NCI-H1092 treated with DMSO at 0.1 percent for 48 hours (cell line): ENCODE data around the gene UBE2J1.

Experiments
- DNase-seq: peaks from one replicate; lab custom pipeline; 2025; lab: John Stamatoyannopoulos, UW

UBE2J1 gene

GRCh38 chr6:89290401-89291155 is 61.9 kb downstream of the UBE2J1 start:
- DNase-seq, result no peak

DNA sequence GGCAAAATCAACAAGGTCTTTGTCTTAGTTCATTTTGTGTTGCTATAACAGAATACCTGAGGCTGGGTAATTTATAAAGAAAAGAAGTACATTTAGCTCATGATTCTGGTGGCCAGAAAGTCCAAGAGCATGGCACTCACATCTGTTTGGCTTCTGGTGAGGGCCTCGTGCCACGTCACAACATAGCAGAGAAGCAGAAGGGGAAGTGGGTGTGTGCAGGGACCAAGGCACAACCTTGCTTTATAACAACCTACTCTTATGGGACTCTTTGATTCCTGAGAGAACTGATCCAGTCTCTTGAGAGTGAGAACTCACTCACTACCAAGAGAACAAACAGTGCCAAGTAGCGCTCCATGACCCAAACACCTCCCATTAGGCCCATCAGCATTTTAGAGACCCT is 62.8 kb downstream of the UBE2J1 start:
- no peak for DNase-seq

DNA sequence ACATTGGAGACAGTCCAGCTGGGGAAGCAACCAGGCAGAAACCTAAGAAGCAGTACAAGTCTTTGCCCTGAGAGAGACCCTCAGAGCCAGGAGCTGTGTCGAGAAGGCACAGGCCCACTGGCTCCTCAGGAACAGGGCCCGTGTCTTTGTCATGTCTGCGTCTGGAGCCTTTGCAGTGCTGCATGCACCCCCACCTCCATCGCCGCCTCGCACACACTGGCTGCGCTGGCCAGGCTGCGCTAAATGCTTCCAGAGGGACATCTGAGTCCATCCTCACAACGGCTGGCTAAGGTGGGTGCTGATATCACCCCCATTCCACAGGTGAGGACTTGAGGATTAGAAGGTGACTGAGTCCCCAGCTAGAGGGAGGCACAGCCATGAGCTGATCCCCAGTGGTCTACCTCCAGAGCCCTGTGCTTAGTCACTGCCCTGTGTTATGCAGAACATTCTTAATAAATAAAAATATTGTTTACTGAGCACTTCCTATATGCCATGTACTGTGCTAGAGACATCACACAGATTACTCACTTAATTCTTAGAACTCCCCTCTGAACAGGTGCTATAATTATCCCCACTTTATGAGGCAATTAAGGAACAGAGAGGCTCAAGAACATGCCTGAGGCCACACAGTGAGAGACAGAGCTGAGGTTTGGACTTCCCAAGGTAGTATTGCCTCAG is 65.0 kb downstream of the UBE2J1 start:
- DNase-seq, result no peak

DNA sequence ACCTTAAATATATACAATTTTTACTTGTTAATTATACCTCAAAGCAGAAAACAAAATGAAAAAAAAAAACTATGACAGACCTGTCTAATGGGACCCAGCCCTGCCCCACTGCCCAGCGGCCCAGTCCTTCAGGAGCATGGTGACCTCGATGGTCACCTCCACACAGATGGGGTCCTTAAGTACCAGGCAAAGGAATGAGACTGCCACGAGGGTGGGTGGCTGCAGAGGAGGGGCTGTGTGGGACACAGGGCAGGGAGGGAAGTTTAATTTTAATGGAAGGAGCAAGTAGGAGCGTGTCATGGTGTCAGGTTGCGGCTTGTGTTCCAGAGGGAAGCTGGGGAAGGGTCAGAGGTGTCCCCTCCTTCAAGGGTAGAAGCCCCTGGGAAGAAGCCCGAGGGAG is 66.0 kb downstream of the UBE2J1 start:
- DNase-seq, result no peak

GRCh38 chr6:89284963-89285735 is 67.4 kb downstream of the UBE2J1 start:
- no peak for DNase-seq

DNA sequence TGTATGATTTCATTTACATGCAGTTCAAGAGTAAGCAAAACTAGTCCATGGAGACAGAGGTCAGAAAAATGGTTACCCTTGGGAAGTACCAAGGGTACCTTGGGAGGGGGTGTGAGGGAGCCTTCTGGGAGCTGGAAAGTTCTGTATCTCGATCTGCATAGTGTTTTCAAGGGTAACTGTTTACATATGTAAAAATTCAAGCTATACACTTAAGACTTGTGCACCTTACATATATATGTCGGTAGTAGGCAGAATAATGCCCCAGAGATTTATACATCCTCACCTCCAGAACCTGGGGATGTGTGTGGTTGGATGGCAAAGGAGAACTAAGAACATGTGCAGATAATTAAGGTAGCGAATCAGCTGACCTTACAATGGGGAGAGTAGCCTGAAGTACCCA is 68.4 kb downstream of the UBE2J1 start:
- DNase-seq, result no peak

DNA sequence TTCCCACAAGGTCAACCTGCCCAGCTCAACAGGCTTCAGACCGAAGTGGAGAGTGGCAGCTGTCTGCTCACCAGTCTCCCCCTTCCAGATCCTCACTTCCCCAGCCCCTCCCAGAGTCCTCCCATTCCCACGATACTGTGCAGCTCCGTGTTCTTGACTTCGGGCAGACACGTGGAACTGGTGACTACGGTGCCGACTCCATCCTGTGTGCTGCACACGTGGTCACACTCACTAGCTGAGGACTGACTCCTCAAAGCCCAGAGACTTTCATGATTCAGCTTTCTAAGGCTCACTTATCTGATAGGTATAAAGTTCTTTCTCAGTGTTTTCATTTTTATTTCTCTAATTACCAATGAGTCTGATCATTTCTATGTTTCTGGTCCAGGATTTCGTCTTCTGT is 69.8 kb downstream of the UBE2J1 start:
- DNase-seq, result no peak

GRCh38 chr6:89281779-89282246 is 70.7 kb downstream of the UBE2J1 start:
- DNase-seq, result no peak

DNA sequence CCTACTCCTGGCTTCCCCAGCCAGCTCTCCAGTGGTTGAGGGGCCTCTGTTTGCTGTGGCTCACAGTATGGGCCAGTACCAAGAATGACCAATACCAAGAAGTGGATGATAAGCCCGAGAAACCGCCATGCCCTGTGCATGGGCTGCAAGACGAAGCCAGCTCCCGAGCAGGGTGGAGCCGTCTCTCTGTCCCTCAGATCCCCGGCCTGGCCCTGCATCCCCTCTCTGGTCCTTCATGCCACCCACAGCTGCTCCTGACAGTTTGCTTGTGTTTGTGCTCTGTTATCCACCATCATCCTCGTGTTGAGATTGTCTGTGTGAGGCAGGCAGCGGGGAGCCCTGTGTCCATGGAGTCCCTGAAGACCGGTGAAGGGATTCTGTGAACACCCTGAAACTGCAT is 73.6 kb downstream of the UBE2J1 start:
- DNase-seq, result no peak
